Stimulated activated CD8-positive, alpha-beta memory T cell treated with anti-CD3 and anti-CD28 coated beads, Interleukin-4, amount 100 ng/mL, for 1 hour (primary cell): ENCODE data around the gene KIF26B.
"Not testable (repeated sequence)": the region's sequence is repeated elsewhere in the genome, so short reads cannot be mapped to it uniquely, and the experiment has no call there.

ENCODE experiments used
- DNase-seq, 2 donors: peaks; one replicate each; pipeline ENCODE4 v3.0.0-alpha.2; 2020; ENCODE audit warnings: low read depth in 2 of 2, low spot score in 1 of 2

The KIF26B gene

DNA sequence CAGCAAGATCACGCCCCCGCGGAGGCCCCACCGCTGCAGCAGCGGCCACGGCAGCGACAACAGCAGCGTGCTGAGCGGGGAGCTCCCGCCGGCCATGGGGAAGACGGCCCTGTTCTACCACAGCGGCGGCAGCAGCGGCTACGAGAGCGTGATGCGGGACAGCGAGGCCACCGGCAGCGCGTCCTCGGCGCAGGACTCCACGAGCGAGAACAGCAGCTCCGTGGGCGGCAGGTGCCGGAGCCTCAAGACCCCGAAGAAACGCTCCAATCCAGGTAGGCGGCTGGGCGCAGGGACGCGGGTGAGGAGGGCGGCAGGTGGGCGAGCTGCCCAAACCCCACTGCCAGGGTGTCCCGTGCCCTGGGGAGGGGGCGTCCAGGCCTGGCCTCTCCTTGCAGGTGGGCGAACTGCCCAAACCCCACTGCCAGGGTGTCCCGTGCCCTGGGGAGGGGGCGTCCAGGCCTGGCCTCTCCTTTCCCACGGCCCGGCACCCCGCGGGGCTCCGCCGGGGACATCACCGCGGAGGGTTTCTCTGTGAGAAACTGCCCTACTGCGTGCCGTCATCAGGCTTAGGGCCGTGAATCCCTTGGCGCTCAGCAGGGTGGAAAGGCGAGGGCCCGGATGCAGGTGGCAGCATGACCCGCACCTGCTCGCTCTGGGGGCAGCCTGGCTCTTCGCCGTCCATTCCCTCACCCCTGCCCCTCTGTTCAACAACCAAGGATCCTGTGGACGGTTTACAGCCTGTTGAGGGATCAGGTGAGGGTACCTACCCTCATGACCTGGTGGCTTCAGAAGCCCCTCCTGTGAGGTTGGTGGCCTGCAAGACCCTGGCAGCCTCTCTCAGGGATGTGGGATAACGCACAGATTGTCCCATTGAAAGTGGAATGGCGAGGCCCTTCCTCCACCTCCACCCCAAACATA lies 534.0 kb downstream of the KIF26B start:
- DNase-seq = no peak

- no peak for DNase-seq
Observed at GRCh38 chr1:245690156-245690690, 535.4 kb downstream of the KIF26B start.

DNA sequence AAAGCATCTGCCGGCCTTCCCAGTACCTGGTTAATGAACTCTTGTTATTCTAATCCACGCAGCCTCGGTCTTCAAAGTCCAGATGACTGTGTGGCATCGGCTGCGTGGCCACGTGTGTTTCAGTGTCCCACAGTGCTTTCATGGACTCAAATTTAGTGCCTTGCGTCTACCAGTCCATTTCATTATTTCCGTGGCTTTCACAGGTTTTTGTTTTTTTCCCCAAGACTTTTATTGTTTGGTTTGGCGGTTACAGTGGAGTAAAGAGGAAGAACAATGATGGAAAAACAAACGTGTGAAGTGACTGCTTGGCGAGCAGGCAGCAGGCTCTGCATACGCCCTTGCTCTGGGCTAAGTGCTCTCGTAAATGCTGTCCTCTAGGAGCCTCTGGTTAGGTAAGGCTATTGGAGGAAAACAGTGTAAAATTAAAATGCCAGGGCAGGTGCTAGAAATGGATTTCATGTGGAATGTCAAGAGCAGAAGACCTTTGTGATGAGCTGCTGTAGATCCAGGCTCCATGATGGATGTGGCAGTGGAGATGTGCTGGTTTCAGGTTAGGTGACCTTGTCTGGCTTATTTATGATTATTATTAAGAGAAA lies 536.3 kb downstream of the KIF26B start:
- no peak for DNase-seq

GRCh38 chr1:245691897-245692296 lies 537.1 kb downstream of the KIF26B start:
- DNase-seq = no peak

- no peak for DNase-seq
Observed at GRCh38 chr1:245692318-245692717, 537.5 kb downstream of the KIF26B start.

DNA sequence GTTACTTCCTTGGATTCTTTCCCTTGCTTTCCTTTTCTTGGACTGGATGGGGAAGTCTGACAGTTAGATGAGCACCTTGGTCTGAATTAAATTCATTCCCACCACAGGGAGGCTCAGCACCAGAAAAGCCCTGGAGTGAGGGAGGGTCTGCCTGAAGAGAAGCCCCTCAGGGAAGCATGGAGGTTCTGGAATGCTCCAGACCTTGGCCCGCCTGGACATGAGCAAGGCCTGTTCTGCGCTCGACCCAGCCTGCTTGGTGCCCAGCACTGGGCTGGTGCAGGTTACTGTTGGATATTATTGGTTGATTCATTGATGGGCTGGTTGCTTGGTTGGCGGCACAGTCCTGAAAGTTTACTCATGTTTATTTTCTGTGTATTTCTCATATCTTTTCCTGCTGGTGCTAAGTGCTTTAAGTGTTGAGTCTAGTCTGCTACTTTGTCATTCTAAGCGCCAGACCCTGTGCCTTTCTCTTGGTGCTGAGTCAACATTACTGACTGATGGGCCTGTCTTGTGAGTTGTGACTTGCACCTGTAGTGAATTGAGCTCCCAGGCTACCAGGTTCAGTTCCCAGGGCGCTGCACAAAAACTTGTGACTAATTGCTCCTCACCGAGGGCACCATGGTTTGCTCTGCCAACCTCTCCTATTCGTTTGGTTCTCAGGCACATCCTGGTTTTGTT lies 538.5 kb downstream of the KIF26B start:
- DNase-seq = no peak

GRCh38 chr1:245693941-245694752 lies 539.4 kb downstream of the KIF26B start:
- no peak for DNase-seq

GRCh38 chr1:245694753-245695195 lies 540.0 kb downstream of the KIF26B start:
- DNase-seq = no peak

DNA sequence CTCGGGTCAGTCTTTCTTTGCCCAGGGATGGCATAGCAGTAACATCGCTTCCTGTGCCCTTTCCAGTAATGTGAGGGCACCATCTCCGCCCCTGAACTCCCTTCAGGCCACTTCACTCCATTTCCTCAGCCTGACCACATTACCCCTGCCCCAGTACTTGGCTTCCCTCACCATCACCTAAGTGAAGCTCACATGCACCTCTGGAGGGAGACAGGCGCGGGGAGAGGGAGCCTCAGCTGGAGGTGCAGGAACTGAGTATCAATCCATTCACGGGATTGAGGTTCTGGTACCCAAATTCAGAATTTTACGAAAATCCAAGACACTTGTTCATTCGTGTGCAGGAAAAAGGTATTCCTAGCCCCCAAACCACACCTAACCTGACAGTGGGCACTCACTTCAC lies 540.4 kb downstream of the KIF26B start:
- DNase-seq = no peak

DNA sequence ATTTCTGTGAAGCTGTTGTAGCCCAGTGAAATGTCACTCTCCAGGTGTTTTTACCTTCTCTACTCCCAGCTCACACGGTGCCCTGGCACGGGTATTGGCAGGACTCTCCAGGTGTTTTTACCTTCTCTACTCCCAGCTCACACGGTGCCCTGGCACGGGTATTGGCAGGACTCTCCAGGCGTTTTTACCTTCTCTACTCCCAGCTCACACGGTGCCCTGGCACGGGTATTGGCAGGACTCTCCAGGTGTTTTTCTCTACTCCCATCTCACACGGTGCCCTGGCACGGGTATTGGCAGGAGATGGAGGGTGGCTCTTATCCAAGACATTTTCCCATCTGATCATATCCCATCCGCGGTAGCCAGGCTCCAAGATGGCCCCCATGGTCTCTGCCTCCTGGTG lies 540.9 kb downstream of the KIF26B start:
- DNase-seq = not testable (repeated sequence)

- DNase-seq = no peak
Observed at GRCh38 chr1:245698116-245698515, 543.3 kb downstream of the KIF26B start.

- DNase-seq = no peak
Observed at GRCh38 chr1:245698860-245699259, 544.1 kb downstream of the KIF26B start.

GRCh38 chr1:245700631-245701030 lies 545.8 kb downstream of the KIF26B start:
- DNase-seq = no peak

DNA sequence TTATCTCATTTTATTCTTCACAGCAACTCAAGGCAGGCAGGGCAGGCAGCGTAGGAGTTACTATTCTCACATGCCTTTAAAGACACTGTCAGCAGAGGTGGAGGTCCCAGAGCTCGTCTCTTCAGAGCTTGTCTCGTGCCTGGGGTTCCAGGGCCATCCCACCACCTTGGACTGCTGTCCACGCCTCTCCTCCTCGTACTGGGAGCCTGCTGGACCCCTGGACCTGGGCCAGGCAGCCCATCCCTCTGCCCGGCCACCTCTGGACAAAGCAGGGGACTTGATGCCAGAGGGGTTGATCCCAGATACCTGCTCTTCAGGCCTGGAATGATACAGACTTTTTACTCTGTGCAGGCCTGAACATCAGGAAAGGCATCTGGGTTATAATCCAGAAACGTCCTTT lies 546.8 kb downstream of the KIF26B start:
- no peak for DNase-seq

DNA sequence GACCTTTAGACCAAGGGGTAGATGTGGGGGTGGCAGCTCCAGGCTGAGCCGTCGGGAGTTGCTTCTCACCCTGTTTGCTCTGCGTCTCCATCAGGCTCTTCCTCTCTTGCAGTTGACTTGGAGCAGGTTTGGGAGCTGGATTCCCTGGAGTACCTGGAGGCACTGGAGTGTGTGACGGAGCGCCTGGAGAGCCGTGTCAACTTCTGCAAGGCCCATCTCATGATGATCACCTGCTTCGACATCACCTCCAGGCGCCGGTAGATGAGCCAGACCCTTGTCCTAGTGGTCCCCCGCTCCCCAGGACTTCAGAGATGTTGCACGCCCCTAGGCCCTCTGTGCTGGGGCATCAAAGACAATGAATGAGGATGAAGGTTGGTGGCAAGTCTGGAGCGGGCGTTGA lies 547.6 kb downstream of the KIF26B start:
- no peak for DNase-seq

DNA sequence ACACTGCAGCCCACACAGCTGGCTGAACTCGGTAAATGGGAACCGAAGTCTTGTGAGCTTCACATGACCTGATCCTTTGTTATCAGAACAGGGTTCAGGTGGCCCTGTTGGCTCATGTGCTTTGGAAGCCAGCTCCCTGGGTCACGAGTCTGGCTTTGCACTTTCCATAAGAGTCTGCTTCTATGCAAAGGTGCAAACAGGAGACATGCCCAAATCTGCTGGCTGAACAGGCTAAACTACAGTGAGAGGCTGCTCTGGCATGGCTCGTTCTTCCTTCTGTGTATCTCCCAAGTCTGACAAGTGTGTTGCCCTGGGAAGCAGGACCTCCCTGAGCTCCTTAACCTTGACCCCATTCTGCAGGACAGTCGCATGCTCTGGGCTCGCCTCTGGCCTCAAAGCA lies 549.6 kb downstream of the KIF26B start:
- DNase-seq = no peak

DNA sequence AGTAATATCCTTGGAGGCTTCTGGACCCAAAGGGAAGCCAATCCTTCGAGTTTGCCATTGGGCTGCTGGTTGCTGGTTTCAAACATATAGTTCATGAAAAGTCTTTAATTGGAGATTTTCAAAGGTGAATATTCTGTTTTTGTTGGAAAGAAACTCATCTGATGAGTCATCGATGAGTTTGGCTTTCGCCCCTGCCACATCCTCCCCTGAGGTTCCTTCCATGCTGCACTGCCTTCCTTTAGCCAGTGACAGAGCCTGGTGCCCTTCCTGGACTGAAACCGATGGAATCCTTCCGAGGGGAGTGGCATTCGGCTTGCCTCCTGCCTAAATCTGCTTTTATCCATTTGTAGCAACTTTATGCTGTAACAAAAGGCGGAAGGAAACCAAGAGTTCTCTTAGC lies 550.0 kb downstream of the KIF26B start:
- no peak for DNase-seq

DNA sequence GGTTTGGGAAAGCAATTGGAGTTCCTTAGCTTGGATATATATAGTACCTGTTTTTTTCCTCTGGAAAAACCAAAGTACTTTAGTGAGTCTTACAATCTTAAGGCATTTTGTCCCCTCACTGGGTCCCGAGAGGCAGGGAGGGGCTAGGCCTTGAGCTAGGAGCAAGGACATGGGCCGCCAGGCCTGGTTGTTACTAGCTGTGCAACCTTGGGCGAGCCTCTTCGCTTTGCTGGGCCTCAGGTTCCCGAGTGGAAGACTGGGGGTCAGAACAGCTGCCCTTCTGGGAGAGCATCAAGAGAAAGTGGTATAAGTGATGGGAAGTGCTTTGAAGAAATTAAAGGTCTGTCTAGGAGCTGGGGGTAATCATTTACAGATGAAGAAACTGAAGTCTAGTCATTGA lies 553.2 kb downstream of the KIF26B start:
- no peak for DNase-seq

DNA sequence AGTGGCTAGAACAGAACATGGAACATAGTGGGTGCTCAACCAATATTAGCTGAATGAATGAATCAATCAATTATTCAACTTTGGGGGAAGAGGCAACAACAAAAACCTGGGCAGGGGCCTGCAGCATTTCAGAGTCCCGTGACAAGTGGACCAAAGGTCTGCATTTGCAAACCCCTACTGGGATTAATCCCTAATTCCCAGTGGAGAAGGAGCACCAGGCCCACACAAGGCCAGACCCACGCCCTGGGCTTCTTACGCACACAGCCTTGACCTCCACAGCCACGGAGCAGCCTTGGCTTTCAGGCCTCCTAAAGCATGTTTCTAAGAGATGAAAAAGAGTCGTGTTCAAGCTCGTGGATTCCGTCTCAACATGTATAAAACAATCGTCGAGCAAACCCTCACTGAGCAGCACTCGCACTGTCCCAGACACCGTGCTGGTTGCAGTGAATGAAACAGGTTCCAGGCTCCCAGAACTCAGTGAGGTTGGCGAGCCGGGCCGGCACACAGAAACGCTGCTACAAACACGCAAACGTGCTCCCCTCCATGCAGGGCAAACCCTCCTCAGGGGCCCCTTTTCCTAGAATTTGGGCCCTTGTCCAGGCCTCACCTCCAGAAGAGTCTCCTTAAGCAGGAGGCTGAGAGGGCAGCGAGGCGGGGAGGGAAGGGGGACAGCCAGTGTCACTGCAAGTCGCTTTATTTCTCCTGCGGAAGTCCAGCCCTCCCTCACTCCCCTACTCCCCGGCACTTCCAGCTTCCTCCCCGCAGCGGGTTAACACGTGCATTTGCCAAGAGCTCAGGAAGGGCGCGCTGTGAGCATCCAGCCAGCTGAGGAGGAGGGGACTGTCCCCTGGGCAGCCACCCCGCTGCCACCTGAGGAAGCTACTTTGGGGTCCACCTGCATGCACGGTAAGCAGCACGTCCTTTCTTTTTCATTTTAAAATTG lies 556.4 kb downstream of the KIF26B start:
- DNase-seq = no peak

DNA sequence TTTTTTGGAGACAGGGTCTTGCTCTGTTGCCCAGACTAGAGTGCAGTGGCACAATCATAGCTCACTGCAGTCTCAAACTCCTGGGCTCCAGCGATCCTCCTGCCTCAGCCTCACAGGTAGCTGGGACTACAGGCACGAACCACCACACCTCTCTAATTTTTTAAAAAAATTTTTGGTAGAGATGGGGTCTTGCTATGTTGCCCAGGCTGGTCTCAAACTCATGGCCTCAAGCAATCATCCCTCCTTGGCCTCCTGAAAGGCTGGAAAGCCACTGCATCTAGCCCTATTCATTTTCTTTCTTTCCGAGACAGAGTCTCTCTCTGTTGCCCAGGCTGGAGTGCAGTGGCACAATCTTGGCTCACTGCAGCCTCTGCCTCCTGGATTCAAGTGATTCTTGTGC lies 559.2 kb downstream of the KIF26B start:
- not testable (repeated sequence) for DNase-seq
